OCI-M2 (cell line): ENCODE results near the gene SLC25A21.
"Not testable (repeated sequence)": the region's sequence is repeated elsewhere in the genome, so short reads cannot be mapped to it uniquely, and the experiment has no call there.

Experiments
- DNase-seq: peaks from one replicate; lab custom pipeline; 2025; ENCODE audit not compliant: unreplicated experiment; lab: John Stamatoyannopoulos, UW

SLC25A21 gene

DNA sequence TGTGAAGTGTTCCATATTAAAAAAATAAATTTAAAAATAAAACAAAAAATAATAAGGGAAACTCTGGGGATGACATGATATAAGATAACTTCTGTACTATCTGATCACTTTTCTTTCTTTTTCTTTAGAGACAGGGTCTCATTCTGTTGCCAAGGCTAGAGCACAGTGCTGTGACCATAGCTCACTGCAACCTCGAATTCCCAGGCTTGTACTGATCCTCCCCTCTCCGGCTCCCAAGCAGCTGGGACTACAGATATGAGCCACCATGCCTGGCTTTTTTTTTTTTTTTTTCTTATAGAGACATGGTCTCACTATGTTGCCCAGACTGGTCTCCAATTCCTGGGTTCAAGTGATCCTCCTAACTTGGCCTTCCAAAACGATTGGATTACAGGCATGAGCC, 14.9 kb upstream of the SLC25A21 start:
- DNase-seq = no peak

- DNase-seq = no peak
Observed at GRCh38 chr14:37186865-37187264, 14.5 kb upstream of the SLC25A21 start.

GRCh38 chr14:37185670-37186069, 13.3 kb upstream of the SLC25A21 start:
- no peak for DNase-seq

- not testable (repeated sequence) for DNase-seq
Observed at GRCh38 chr14:37184520-37184919, 12.1 kb upstream of the SLC25A21 start.

DNA sequence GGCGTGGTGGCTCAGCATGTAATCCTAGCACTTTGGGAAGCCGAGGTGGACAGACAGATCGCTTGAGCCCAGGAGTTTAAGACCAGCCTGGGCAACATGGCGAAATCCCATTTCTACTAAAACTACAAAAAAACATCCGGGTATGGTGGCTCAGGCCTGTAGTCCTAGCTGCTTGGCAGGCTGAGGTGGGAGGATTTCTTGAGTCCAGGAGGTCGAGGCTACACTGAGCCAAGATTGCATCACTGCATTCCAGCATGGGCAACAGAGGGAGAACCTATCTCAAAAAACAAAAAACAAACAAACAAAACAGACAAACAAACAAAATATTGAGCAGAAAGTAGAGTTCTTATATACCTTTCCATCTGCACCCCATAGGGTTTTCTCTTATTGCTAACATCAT, 9.0 kb upstream of the SLC25A21 start:
- no peak for DNase-seq

- DNase-seq = not testable (repeated sequence)
Observed at GRCh38 chr14:37180886-37181285, 8.5 kb upstream of the SLC25A21 start.

GRCh38 chr14:37179896-37180502, 7.6 kb upstream of the SLC25A21 start:
- no peak for DNase-seq

GRCh38 chr14:37172936-37173614, 669 bp upstream of the SLC25A21 start:
- DNase-seq = no peak

DNA sequence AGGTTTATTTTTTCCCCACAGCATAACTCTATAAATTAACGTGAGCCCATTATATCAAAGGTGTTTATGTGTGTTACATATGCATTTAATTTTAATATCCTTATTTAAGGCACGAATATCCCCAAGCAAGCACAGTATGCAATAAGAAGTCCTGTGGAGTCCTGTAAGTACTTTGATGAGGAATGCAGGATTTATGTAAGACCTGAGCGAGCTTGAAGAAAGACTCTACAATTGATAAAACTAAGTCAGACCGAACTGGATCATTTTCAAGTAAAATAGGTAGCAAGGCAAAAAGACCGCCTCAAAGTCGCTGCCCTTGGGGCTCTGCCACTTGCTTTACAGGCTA, 755 bp downstream of the SLC25A21 start:
- DNase-seq = no peak

GRCh38 chr14:37170993-37171392, 1.4 kb downstream of the SLC25A21 start:
- DNase-seq = no peak

DNA sequence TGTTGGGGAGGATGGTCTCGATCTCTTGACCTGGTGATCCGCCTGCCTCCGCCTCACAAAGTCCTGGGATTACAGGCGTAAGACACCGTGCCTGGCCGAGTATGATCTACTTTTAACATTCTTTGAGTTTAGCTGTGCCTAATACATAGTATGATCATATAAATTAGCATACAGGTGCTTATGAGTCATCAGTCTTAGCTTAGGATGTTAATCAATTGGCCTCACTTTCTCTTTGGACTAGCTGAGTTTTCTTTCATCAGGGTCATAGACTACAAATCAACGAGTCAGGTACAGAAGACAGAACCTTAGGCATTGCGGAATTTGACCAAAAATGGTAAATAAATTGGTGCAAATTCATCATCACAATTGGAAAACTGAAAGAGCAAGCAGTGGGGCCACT, 2.2 kb downstream of the SLC25A21 start:
- no peak for DNase-seq

GRCh38 chr14:37168721-37169120, 3.7 kb downstream of the SLC25A21 start:
- DNase-seq = no peak

DNA sequence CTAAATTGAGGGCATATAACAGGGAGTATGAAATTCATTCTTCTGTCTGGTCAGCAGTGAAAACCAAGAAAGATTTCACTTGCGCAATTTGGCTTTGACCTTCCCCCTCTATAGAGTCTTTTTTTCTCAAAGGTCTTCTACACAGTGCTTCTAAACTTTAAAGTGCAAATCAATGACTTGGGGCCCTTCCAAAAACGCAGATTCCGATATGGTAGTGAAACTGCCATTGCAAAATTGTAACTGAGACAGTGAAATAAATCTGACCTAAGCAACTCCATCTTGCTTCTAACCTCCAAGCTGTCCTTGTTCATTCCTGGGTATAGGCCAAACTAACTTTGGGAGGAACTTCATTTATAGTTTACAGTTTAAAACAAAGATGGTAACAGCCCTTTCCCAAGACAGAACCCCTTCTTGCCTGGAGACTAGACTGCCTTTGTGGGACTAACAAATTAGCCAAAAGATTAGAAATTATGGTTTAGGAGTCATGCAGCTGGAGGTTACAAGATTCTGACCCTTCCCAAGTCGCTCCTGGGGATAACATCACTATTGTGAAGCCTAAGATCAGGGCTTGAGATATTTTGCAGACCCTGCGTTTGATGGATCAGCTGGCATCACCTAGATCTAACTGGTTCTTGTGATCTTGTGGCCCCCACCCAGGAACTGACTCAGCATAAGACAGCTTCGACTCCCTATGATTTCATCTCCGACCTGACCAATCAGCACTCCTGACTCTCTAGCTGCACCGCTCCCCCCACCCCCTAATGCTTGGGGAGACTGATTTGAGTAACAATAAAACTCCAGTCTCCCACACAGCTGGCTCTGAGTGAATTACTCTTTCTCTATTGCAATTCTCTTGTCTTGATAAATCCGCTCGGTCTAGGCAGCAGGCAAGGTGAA, 5.0 kb downstream of the SLC25A21 start:
- DNase-seq = no peak

DNA sequence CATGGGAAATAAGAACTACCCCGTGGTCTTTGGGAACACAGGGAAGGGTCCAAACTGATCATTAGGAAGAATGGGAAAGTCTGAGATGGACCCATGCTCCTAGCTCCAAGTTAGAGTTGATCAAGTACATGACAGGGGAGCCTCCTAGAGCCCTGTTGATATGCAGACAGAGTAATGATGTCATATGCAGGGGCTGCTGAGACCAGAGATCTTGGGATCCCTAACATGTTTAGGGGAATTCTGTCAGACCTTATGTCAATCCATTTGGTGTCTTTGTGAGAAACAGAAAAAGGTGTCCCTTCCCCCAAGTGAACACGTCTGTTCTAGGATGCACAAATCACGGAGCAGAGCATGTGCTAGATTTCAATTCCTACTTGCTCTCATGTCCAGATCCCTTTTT, 6.6 kb downstream of the SLC25A21 start:
- DNase-seq = no peak

DNA sequence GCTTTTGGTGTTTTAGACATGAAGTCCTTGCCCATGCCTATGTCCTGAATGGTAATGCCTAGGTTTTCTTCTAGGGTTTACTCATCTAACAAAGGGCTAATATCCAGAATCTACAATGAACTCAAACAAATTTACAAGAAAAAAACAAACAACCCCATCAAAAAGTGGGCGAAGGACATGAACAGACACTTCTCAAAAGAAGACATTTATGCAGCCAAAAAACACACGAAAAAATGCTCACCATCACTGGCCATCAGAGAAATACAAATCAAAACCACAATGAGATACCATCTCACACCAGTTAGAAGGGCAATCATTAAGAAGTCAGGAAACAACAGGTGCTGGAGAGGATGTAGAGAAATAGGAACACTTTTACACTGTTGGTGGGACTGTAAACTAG, 10.1 kb downstream of the SLC25A21 start:
- not testable (repeated sequence) for DNase-seq

GRCh38 chr14:37157987-37158386, 14.4 kb downstream of the SLC25A21 start:
- no peak for DNase-seq

GRCh38 chr14:37153483-37153882, 18.9 kb downstream of the SLC25A21 start:
- no peak for DNase-seq

GRCh38 chr14:37153005-37153404, 19.4 kb downstream of the SLC25A21 start:
- DNase-seq = no peak

DNA sequence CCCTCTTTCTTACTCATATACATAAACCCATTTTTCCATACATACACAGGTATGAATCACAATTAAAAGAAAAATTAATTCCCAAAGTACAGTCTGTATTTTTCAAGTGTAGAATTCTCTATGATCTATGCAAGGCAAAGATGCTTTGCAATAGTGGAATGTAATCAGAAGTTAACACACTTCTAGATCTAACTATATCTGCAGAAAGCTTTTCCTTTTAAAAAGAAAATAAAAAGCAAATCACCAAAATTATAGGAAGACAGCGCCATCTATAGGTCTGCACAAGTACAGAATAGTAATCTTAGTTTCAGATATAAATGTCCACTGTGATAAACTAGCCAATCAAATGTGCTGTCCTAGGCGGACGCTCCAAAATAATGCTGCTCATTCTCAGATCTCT, 22.0 kb downstream of the SLC25A21 start:
- DNase-seq = no peak

GRCh38 chr14:37147310-37147880, 25.0 kb downstream of the SLC25A21 start:
- no peak for DNase-seq

DNA sequence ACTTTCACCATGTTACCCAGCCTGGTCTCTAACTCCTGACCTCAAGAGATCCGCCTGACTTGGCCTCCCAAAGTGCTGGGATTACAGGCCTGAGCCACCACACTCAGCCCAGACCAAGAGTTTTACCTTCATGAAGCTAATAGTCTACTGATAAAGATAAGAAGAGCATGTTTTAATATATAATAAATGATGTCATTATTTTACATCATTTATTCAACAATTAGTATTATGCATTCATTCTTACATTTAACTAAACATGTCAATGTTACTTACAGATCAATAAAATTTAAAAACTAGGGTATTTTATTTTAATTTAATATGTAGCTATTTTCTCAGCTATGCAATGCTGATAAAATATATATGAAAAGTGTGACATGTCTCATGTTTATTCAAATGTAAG, 26.0 kb downstream of the SLC25A21 start:
- DNase-seq = not testable (repeated sequence)

- DNase-seq = no peak
Observed at GRCh38 chr14:37145395-37145794, 27.0 kb downstream of the SLC25A21 start.
